ENCODE measurements around the gene MRPS14.

Gene MRPS14

DNA sequence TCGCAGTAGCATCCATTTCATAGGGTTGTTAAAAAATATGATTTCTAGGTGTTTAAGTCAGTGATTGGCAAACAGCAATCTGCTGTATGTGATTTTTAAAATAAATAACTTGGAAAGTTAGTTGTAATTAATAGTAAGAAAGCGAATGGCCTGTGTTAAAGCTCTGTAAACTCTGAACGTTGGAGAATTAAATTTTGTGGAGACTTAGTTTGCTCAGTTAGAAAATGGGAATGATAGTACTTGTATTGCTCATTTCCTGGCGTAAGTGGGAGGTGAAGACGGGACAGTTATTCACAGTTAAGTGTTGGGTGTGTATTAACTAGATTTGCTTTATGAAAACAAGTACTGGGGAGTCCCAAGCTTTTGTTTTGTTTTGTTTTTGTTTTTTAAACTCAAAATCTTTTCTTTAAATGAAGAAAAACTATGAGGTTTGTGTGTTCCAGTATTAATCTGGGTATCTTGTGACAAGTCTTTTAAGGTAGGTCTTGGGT lies 22.5 kb downstream of the MRPS14 start:
- H3K4me1 Mint-ChIP-seq: peaks cover 31% of the 10 kb centered on the region
- H3K27me3 Mint-ChIP-seq (ENCODE audit: low read depth, poor library complexity): no peaks in the 10 kb centered on the region
- H3K9me3 Mint-ChIP-seq: no peaks in the 10 kb centered on the region
- H3K27ac Mint-ChIP-seq: peak overlapping the region; percentile 50
- DNase-seq: no peak
- peaks cover 17% of the 10 kb centered on the region for H3K36me3 Mint-ChIP-seq (ENCODE audit: low read depth)
- no peak overlapping the region for H3K4me3 Mint-ChIP-seq
- no peak for TF ChIP-seq CTCF (IDR thresholded peaks at IDR 0.05)

- H3K4me3 Mint-ChIP-seq: no peak within 1 kb of the TSS
- TF ChIP-seq CTCF (IDR thresholded peaks at IDR 0.05): no peak
- H3K4me1 Mint-ChIP-seq: peaks cover 31% of the 10 kb centered on the region
- H3K36me3 Mint-ChIP-seq (ENCODE audit: low read depth): peaks cover 11% of the 10 kb centered on the region
- H3K27ac Mint-ChIP-seq: peak within 1 kb of the TSS; percentile 50
- no peaks in the 10 kb centered on the region for H3K27me3 Mint-ChIP-seq (ENCODE audit: low read depth, poor library complexity)
- no peaks in the 10 kb centered on the region for H3K9me3 Mint-ChIP-seq
- no peak for DNase-seq
Measured at GRCh38 chr1:174999936-175000696, 23.1 kb downstream of the MRPS14 start, which contains the start of gene CACYBP. Gene CACYBP (plus strand): TSS chr1:174999947. CDS start chr1:175000181, 234 bp downstream.

GRCh38 chr1:174999216-174999935 lies 23.8 kb downstream of the MRPS14 start:
- H3K36me3 Mint-ChIP-seq (ENCODE audit: low read depth): peaks cover 8% of the 10 kb centered on the region
- peaks cover 31% of the 10 kb centered on the region for H3K4me1 Mint-ChIP-seq
- no peak overlapping the region for H3K27ac Mint-ChIP-seq
- DNase-seq: peak; percentile 96
- H3K4me3 Mint-ChIP-seq: no peak overlapping the region
- TF ChIP-seq CTCF (IDR thresholded peaks at IDR 0.05): no peak
- H3K9me3 Mint-ChIP-seq: no peaks in the 10 kb centered on the region
- no peaks in the 10 kb centered on the region for H3K27me3 Mint-ChIP-seq (ENCODE audit: low read depth, poor library complexity)

GRCh38 chr1:174998569-174999215 lies 24.5 kb downstream of the MRPS14 start:
- Mint-ChIP-seq H3K9me3 (no peaks in the 10 kb centered on the region), H3K27ac (no peak overlapping the region), H3K4me1 (peaks cover 30% of the 10 kb centered on the region), H3K27me3 (ENCODE audit: low read depth, poor library complexity) (no peaks in the 10 kb centered on the region), H3K36me3 (ENCODE audit: low read depth) (peaks cover 5% of the 10 kb centered on the region), H3K4me3 (no peak overlapping the region)
- peak; percentile 81 for TF ChIP-seq CTCF (IDR thresholded peaks at IDR 0.05)
- DNase-seq: peak; percentile 33

GRCh38 chr1:174997041-174997440 lies 26.2 kb downstream of the MRPS14 start:
- peak overlapping the region; percentile 12 for H3K27ac Mint-ChIP-seq
- no peaks in the 10 kb centered on the region for H3K27me3 Mint-ChIP-seq (ENCODE audit: low read depth, poor library complexity)
- DNase-seq: no peak
- no peaks in the 10 kb centered on the region for H3K9me3 Mint-ChIP-seq
- peaks cover 15% of the 10 kb centered on the region for H3K4me1 Mint-ChIP-seq
- peaks cover 1% of the 10 kb centered on the region for H3K36me3 Mint-ChIP-seq (ENCODE audit: low read depth)
- TF ChIP-seq CTCF (IDR thresholded peaks at IDR 0.05): no peak
- peak overlapping the region; percentile 14 for H3K4me3 Mint-ChIP-seq

Measured in nephron progenitor cell (in vitro differentiated cells).